Neural cell (in vitro differentiated cells): ENCODE results near the gene RIIAD1.

Experiments
- CTCF ChIP-seq: fragments of 450-650 bp; IDR thresholded peaks from 2 replicates; pipeline ENCODE4 v1.5.1; 2014; ENCODE audit warnings: antibody characterized with exemption, mild to moderate bottlenecking, moderate library complexity; ENCODE audit not compliant: poor library complexity, severe bottlenecking
- EZH2 ChIP-seq: fragments of 200-600, 300-800 bp; shearing (Covaris generic), sonication (generic); IDR thresholded peaks from 2 replicates; pipeline ENCODE4 v1.6.1; 2014; ENCODE audit warnings: antibody characterized with exemption, low read length, borderline replicate concordance, mild to moderate bottlenecking; ENCODE audit not compliant: insufficient read depth, poor library complexity, severe bottlenecking
- POLR2AphosphoS5 ChIP-seq: IDR thresholded peaks from 2 replicates; pipeline ENCODE4 v1.6.1; 2012
- SMC3 ChIP-seq: fragments of 450-650 bp; conservative IDR thresholded peaks from 2 replicates; pipeline ENCODE4 v1.6.1; 2014; ENCODE audit warnings: antibody characterized with exemption, mild to moderate bottlenecking, moderate library complexity; ENCODE audit not compliant: poor library complexity

GRCh38 chr1:151759241-151759640 is 37.9 kb downstream of the RIIAD1 start:
- no peak for TF ChIP-seq POLR2AphosphoS5
- TF ChIP-seq CTCF: no peak
- no peak for TF ChIP-seq EZH2
- no peak for TF ChIP-seq SMC3
